Muscle layer of colon (tissue), 2 donors: ENCODE results near the gene RANGRF.

Experiments
- H3K27ac ChIP-seq: one replicate; pipeline ENCODE4 v1.7.0; 2013; ENCODE audit warnings: low read depth, mild to moderate bottlenecking, low read length, moderate library complexity
- H3K27me3 ChIP-seq, 2 donors: one replicate each; pipeline ENCODE4 v1.7.0; 2013; ENCODE audit warnings: low read length in 2 of 2, mild to moderate bottlenecking in 2 of 2; ENCODE audit not compliant: insufficient read depth in 2 of 2, control insufficient read depth in 1 of 2
- H3K36me3 ChIP-seq: one replicate; pipeline ENCODE4 v1.7.0; 2013; ENCODE audit warnings: mild to moderate bottlenecking, low read length; ENCODE audit not compliant: insufficient read depth
- H3K4me1 ChIP-seq: one replicate; pipeline ENCODE4 v1.7.0; 2013; ENCODE audit warnings: mild to moderate bottlenecking, low read length; ENCODE audit not compliant: insufficient read depth
- H3K4me3 ChIP-seq, 2 donors: one replicate each; pipeline ENCODE4 v1.7.0; 2013; ENCODE audit warnings: low read length in 2 of 2, low read depth in 1 of 2, mild to moderate bottlenecking in 1 of 2, moderate library complexity in 1 of 2
- H3K9ac ChIP-seq: one replicate; pipeline ENCODE4 v1.7.0; 2013; ENCODE audit warnings: low read length
- H3K9me3 ChIP-seq: one replicate; pipeline ENCODE4 v1.7.0; 2013; ENCODE audit warnings: mild to moderate bottlenecking, low read length
- donor health status: abdominal sarcoma.
- donor health status: Adenocarcinoma of cecum.

Gene RANGRF

GRCh38 chr17:8257801-8258200, 30.7 kb upstream of the RANGRF start:
- Histone ChIP-seq H3K9me3 (no peaks in the 10 kb centered on the region), H3K4me3 (no peak overlapping the region), H3K27ac (no peak overlapping the region), H3K9ac (no peak overlapping the region), H3K27me3 (no peaks in the 10 kb centered on the region), H3K4me1 (no peaks in the 10 kb centered on the region), H3K36me3 (peaks cover 14% of the 10 kb centered on the region)

- H3K27me3 ChIP-seq, result no peaks in the 10 kb centered on the region
- no peaks in the 10 kb centered on the region for H3K4me1 ChIP-seq
- no peaks in the 10 kb centered on the region for H3K9me3 ChIP-seq
- H3K27ac ChIP-seq, result no peak overlapping the region
- no peak overlapping the region for H3K4me3 ChIP-seq
- no peak overlapping the region for H3K9ac ChIP-seq
- H3K36me3 ChIP-seq, result peaks cover 26% of the 10 kb centered on the region
These were observed 24.1 kb upstream of the RANGRF start for GRCh38 chr17:8264320-8264719.

GRCh38 chr17:8264836-8265542, 23.5 kb upstream of the RANGRF start:
- no peak overlapping the region for H3K9ac ChIP-seq
- H3K4me1 ChIP-seq, result no peaks in the 10 kb centered on the region
- no peak overlapping the region for H3K4me3 ChIP-seq
- H3K27me3 ChIP-seq, result no peaks in the 10 kb centered on the region
- no peak overlapping the region for H3K27ac ChIP-seq
- no peaks in the 10 kb centered on the region for H3K9me3 ChIP-seq
- peaks cover 28% of the 10 kb centered on the region for H3K36me3 ChIP-seq

GRCh38 chr17:8266648-8267479, 21.6 kb upstream of the RANGRF start:
- no peak overlapping the region for H3K4me3 ChIP-seq
- peaks cover 28% of the 10 kb centered on the region for H3K36me3 ChIP-seq
- H3K4me1 ChIP-seq, result no peaks in the 10 kb centered on the region
- no peak overlapping the region for H3K9ac ChIP-seq
- H3K27ac ChIP-seq, result no peak overlapping the region
- no peaks in the 10 kb centered on the region for H3K9me3 ChIP-seq
- no peaks in the 10 kb centered on the region for H3K27me3 ChIP-seq

GRCh38 chr17:8267480-8268147, 20.9 kb upstream of the RANGRF start:
- no peak overlapping the region for H3K4me3 ChIP-seq
- no peak overlapping the region for H3K9ac ChIP-seq
- no peaks in the 10 kb centered on the region for H3K4me1 ChIP-seq
- H3K27ac ChIP-seq, result no peak overlapping the region
- H3K36me3 ChIP-seq, result peaks cover 28% of the 10 kb centered on the region
- no peaks in the 10 kb centered on the region for H3K27me3 ChIP-seq
- H3K9me3 ChIP-seq, result no peaks in the 10 kb centered on the region

- no peak overlapping the region for H3K4me3 ChIP-seq
- no peak overlapping the region for H3K27ac ChIP-seq
- no peaks in the 10 kb centered on the region for H3K9me3 ChIP-seq
- no peaks in the 10 kb centered on the region for H3K27me3 ChIP-seq
- H3K4me1 ChIP-seq, result no peaks in the 10 kb centered on the region
- peaks cover 24% of the 10 kb centered on the region for H3K36me3 ChIP-seq
- no peak overlapping the region for H3K9ac ChIP-seq
These were observed 19.7 kb upstream of the RANGRF start for GRCh38 chr17:8268550-8269298.

GRCh38 chr17:8272421-8272820, 16.0 kb upstream of the RANGRF start:
- no peaks in the 10 kb centered on the region for H3K9me3 ChIP-seq
- H3K27ac ChIP-seq, result no peak overlapping the region
- no peak overlapping the region for H3K9ac ChIP-seq
- H3K4me1 ChIP-seq, result no peaks in the 10 kb centered on the region
- no peaks in the 10 kb centered on the region for H3K27me3 ChIP-seq
- peaks cover 7% of the 10 kb centered on the region for H3K36me3 ChIP-seq
- no peak overlapping the region for H3K4me3 ChIP-seq

GRCh38 chr17:8273884-8274444, 14.5 kb upstream of the RANGRF start:
- H3K9me3 ChIP-seq, result no peaks in the 10 kb centered on the region
- no peak overlapping the region for H3K27ac ChIP-seq
- H3K4me3 ChIP-seq, result no peak overlapping the region
- H3K9ac ChIP-seq, result no peak overlapping the region
- peaks cover 6% of the 10 kb centered on the region for H3K36me3 ChIP-seq
- H3K4me1 ChIP-seq, result no peaks in the 10 kb centered on the region
- H3K27me3 ChIP-seq, result no peaks in the 10 kb centered on the region

- Histone ChIP-seq H3K9ac (no peak overlapping the region), H3K36me3 (no peaks in the 10 kb centered on the region), H3K9me3 (no peaks in the 10 kb centered on the region), H3K27me3 (no peaks in the 10 kb centered on the region), H3K27ac (no peak overlapping the region), H3K4me3 (no peak overlapping the region), H3K4me1 (no peaks in the 10 kb centered on the region)
These were observed 13.7 kb upstream of the RANGRF start for GRCh38 chr17:8274816-8275215.

- H3K27ac ChIP-seq, result no peak overlapping the region
- H3K36me3 ChIP-seq, result no peaks in the 10 kb centered on the region
- H3K9me3 ChIP-seq, result no peaks in the 10 kb centered on the region
- no peak overlapping the region for H3K9ac ChIP-seq
- no peak overlapping the region for H3K4me3 ChIP-seq
- H3K4me1 ChIP-seq, result no peaks in the 10 kb centered on the region
- H3K27me3 ChIP-seq, result no peaks in the 10 kb centered on the region
These were observed 12.8 kb upstream of the RANGRF start for GRCh38 chr17:8275421-8276290.
